GM18508 (cell line): ENCODE results near the gene DPEP1.
"Not testable (repeated sequence)": the region's sequence is repeated elsewhere in the genome, so short reads cannot be mapped to it uniquely, and the experiment has no call there.

Experiments
- ATAC-seq: cut with Tn5 transposase; IDR thresholded peaks from one replicate; pipeline ENCODE4 v1.9.1; 2021; ENCODE audit warnings: moderate number of reproducible peaks; ENCODE audit not compliant: insufficient read depth, unreplicated experiment

DPEP1 gene

DNA sequence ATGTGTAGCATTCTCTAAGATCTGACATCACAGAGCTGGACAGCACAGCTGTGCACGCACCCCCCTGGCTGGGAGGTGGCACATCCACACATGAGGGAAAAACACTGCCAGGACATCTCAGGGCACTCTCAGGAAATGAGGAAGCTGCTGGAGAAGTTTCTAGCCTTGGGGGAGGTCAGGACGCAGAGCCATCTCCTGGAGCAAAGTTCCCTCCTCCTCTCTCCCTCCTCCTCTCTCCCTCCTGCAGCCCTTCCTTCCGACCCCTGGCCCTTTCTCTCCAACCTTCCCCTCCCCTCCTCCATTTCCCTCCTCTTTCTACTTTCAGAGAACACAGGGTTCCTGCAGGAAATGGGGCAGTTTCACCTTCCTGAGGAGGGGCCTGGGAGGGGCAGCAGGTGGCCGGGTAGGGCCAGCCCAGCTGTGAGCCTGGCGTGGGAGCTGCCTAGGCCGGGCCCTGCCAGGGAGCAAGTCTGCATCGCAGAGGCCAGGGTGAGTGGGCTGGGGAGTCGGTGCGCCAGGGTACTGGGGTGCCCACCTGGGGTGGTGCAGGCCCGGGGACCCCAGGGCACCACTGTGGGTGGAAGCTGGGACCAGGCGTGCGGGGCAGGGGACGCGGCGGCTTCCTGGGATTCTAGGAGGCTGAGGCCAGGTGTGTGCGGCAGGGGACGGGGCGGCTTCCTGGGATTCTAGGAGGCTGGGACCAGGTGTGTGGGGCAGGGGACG is at the start of gene DPEP1:
DPEP1 (plus strand) TSS at position 412 of the 723 bp plus-strand sequence. CDS start 16,769 bp downstream, outside the sequence.
- ATAC-seq: no peak

DNA sequence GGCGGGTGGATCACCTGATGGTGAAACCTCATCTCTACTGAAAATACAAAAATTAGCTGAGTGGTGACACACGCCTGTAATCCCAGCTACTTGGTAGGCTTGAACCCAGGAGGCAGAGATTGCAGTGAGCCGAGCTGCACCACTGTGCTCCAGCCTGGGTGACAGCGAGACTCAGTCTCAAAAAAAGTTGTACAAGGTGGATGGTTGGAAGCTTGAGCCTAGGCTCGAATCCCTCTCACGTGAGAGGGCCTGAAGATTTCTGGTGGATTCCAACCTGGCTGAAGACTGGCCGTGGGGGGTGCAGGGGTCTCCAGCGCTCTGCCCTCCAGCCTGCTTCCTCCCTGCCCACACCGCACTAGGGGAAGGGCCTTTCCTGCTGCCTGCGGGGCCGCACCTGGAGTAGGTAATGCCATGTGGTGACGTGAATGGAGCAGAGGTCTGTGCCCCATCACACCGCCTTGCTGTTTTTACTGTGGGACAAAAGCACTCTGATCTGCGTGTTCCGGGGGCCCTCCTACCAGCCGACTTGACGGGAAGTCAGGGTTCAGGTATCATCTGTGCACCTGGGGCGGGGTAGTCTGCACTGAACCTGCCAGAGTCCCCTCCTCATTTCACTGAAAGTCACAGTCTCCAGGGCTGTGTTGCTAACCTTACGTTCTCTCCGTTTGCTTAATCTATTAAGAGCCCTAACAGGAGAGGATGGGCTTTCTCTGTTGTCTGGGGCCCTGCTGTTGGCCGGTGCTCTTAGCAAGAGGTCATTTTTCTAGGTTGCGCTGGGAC is 48.8 kb upstream of the DPEP1 start:
- no peak for ATAC-seq

DNA sequence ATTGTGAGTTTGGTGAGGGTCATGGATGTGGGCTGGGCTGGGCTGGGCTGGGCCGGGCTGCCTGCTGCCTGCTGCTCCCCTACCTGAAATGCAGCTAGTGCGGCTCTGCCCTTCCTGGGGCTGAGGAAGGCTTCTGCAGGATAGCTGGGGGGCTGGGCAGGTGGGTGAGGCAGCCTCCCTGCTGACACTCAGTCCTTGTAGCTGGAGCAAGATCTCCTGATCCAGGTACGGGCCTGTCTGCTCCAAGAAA is 48.3 kb upstream of the DPEP1 start:
- ATAC-seq: no peak

DNA sequence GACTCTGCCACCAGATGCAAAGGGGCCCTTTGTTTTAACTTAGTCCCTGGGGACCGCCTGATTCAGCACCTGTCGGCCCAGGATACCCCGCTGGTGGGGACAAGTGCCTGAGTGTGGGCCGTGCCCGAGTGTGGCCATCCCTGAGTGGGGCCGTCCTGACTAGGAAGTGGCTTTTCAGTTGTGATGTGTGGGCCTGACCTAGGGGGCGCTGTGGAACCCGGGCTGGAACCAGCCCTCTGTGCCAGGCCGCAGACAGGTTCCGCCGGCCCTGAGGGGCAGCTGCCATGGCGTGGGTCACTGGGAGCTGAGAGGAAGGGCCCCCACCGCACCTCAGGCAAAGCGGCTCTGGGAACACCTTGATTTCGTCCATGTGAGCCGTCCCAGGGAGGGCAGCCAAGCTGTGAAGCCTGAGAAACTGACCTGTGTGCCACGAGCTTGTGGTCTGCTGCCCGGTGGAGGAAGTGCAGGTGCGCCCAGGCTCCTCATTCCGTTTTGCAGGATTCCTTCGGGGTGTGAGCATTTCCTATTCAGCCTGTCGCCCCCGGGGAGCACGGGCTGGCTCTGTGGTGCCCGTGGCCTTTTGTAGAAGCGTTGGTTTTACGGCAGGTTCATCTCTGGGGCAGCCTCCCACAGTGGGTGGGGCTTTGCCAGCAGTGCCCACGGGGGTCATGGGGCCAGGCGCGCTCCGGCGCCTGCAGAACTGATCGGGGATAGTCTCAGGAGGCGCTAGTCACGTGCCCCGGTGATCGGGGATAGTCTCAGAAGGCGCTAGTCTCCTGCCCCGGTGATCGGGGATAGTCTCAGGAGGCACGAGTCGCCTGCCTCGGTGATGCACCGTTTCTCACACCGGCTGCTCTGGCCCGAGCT is 47.7 kb upstream of the DPEP1 start:
- no peak for ATAC-seq

DNA sequence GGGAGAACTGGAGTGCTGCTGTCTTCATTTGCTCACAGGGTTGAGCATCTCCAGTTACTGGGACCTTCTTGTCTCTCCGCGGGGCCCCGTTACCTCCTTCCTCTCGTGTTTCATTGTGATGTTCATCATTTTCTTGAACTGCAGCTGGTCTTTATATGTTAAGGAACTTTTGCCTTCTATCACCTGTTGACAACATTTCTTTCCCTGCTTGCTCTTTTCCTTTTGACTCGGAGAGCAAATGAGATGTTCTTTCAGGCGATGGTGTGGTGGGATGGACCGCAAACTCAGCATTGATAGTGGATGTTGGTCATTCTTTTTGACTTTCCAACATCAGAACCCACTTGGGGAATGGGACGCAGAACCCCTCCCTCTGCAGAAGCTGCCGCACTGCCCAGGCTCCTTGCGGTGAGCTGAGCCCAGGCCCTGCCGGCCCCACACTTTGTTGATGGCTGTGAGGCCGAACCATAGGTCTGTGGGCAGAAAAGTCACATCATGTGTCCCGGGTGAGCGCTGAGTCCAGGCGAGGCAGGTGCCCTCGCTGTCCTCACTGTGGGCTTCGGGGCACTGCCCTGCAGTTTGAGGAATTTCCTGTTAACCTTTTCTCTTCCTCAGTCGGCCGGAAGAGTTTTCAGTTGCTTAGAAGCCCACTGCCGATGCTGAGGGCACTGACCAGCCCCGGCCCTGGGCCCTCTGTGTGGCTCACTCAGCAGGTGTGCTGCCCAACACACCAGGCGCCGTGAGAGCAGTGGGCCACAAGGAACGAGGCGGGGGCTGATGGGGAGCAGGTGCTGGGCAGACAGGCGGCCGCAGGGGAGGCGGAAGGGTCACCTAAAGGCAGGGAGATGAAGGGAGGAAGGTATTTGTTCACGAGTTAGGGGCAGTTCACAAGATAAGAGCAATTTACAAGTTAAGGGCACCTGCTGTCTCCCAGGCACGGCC is 45.5 kb upstream of the DPEP1 start:
- ATAC-seq: no peak

DNA sequence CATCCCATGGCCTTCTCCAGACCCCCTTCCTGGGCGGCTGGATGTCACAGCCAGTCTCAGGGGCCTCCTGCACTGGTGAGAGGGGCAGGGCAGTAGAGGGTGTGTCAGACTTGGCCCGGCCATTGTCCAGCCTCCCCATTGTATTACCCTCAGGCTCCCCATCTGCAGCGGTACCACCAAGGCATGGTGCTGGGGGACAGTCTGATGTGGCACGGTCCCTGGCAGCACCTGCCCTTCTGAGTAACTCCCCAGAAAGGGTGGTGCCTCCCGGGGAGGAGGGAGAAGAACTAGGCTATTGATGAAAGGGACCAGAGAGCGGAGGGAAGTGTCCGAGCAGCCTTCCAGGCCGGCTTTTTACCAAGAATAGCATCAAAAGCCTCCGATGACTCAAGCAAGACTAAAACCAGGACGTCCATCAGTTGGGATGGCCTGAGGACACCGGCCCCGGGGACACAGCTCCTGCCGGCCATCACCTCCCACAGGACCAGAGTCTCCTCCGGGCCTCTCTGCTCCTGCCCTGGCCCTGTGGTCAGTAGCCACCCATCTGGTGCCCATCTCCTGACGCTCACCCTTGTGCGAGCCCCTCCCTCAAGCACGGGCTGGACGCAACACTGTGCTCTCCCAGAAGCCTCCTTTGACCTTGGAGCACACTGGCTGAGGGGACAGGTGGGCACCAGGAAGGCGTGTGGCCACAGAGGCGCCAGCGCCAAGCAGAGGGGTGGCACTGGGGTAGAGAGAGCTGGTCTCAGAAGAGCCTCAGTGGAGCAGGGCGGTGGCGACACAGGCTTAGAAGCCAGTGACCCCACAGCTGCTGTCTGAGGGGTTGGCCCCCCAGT is 43.7 kb upstream of the DPEP1 start:
- no peak for ATAC-seq

DNA sequence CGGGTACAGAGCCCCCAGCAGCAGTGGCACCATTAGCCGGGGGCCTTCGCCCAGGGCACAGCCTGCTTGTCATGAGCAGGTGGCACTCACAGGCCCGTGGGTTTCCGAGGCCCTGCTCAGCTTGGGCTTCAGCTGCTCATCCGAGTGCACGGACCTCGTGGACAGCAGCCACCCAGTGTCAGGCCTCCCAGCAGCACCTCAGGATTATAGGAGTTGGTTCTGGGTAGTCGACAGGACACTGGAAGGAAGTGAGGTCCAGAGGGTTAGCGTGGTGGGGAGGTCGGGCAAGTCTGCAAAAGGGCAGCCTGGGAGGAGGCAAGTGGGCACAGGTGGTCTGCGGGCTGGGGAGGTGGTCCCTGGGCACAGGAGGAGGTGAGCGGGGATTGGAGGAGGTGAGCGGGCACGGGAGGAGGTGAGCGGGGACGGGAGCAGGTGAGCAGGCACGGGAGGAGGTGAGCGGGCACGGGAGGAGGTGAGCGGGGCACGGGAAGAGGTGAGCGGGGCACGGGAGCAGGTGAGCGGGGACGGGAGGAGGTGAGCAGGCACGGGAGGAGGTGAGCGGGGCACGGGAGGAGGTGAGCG is 43.0 kb upstream of the DPEP1 start:
- ATAC-seq: no peak

DNA sequence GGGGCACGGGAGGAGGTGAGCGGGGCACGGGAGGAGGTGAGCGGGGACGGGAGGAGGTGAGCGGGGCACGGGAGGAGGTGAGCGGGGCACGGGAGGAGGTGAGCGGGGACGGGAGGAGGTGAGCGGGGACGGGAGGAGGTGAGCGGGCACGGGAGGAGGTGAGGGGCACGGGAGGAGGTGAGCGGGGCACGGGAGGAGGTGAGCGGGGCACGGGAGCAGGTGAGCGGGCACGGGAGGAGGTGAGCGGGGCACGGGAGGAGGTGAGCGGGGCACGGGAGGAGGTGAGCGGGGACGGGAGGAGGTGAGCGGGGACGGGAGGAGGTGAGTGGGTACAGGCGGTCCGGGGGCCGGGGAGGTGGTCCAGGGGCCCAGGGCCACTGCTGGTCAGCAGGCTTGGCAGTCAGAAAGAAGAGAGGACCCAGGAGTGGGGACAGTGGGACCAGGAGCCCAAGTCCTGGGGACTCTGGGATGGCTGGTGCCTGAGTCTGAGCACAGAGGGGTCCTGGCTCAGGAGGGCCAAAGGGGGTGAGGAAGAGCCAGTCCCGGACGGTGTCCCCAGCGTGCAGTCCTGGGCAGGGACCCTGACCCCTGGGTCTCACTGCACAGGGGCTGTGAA is 42.4 kb upstream of the DPEP1 start:
- ATAC-seq: not testable (repeated sequence)

DNA sequence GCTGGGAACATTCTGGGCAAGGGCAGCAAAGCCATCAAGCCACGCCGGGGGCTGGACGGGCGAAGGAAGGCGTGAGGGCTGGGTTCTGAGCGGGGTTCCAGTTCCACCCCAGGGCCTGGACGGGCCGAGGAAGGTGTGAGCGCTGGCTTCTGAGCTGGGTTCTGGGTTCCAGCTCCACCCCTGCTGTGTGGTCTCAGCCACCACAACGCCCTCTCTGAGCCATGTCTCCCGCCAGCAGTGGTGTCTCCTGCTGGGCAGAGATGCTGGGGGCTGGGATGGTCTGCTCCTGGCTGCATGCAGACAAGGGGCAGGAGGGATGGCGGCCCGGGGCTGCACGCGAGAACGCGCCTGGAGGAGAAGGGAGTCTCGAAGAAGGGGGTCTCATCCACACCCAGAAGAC is 41.8 kb upstream of the DPEP1 start:
- ATAC-seq: no peak

DNA sequence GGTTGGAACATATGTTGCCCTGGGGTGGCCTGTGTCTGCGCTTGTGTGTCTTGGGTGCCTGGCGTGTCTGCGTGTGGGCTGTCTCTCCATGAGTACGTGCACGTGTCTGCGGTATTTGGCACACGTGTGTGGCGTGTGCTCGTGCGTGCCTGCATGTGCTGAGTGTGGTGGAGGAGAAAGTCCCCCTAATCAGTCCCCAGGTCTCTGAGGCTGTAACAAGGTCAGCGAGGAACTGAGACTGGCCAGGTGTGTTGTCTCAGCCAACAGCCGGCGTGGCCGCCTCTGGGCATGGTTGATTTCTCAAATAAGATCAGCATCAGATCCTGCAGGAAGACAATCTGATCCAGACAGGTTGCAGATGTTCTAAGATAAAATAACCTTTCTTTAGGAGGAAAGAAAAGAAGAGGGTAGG is 41.4 kb upstream of the DPEP1 start:
- ATAC-seq: no peak

DNA sequence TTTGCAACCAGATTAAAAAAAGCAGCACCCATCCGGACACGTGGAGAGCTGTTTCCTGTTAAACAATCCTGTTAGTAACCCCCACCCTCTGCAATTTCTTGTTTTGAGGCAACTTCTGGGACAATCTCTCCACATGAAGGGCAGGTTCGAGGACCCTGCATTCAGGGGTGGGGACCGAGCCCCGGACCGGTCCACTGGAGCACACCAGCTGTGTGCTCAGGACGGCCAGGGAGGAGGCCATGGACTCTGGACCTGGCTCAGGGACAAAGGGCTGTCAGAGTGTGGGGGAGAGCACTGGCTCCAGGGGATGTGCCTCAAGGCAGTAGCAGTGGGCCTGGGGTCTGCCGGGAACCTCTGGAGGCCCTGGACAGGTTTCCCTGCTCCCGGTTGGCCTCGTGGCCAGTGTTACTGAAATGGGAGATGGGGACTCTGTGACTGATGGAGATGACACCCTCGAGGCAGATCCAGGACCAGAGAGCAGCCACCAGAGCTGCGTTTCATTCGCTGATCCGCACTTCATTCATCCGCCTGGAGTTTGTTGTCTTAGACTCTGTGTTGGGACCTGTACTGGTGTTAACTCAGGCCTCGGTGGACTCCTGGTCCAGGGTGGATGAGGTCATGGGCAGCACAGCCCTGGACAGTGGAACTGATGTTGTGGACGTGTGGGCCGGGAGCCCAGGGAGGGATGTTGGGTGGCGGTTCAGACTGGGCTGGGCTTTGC is 40.8 kb upstream of the DPEP1 start:
- no peak for ATAC-seq

DNA sequence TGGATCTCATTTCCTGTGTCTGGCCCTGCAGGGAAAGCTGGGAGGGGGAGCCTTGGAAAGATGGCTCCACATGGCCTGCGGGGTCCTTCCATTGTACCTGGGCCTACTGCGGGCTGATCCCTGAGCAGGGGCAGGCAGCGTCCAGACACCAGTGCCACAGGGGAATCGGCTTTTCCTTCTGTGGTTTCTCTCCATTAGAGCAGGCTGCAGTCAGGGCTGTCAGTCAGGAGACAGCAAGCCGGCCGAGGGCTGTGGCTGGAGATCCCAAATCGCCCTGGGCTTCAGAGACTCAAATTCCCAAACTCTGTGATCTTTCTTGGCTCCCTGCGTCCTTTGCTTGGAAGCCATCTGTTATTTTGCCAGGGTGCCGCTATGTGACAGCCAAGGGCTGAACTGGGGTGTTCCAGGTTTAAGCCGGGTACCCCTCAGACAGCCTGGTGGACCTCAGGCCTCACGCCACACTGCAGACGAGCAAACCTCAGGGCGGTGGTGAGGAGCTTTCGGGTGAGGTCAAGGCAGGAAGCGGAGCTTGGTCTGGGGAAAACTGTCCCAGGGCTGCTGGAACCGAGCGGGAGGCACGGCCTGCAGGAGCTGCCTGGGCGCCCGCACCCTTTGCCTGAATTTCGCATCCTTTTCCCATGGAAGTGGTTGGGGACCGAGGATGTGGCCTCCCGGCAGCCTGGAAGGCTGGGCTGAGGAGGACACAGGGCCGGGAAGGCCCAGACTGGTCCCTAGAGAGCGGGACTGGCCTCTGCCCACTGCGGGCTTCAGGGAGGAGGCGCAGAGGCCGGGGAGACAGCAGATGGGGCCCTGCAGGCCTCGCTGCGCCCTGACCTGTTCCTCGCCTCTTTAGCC is 39.4 kb upstream of the DPEP1 start:
- no peak for ATAC-seq

DNA sequence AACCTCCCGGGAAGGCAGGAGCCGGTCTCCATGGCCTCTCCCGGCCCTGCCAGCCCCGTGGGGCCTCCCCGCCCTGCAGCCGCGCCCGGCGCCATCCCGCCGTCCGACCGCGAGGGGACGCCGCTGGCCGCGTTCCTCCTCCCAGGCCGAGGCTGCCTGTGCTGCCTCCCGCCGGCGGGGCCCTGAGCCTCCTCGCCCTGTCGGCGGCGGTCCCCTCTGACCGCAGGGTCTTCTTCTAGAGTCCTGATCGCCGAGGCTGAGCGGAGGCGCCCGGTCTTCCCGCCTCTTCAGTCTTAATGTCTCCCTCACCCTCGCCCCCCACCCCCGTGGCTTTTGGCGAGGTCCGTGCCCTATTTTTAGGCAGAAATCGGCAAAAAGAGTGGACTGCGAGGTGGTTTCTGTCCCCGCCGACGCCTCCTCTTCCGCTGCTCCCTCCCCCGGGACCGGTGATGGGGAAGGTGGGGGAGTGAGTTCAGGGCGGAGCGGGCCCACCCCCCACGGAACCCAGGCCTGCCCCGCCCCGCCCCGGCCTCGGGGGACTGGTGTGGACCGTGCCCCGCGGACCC is 38.7 kb upstream of the DPEP1 start:
- ATAC-seq: no peak

DNA sequence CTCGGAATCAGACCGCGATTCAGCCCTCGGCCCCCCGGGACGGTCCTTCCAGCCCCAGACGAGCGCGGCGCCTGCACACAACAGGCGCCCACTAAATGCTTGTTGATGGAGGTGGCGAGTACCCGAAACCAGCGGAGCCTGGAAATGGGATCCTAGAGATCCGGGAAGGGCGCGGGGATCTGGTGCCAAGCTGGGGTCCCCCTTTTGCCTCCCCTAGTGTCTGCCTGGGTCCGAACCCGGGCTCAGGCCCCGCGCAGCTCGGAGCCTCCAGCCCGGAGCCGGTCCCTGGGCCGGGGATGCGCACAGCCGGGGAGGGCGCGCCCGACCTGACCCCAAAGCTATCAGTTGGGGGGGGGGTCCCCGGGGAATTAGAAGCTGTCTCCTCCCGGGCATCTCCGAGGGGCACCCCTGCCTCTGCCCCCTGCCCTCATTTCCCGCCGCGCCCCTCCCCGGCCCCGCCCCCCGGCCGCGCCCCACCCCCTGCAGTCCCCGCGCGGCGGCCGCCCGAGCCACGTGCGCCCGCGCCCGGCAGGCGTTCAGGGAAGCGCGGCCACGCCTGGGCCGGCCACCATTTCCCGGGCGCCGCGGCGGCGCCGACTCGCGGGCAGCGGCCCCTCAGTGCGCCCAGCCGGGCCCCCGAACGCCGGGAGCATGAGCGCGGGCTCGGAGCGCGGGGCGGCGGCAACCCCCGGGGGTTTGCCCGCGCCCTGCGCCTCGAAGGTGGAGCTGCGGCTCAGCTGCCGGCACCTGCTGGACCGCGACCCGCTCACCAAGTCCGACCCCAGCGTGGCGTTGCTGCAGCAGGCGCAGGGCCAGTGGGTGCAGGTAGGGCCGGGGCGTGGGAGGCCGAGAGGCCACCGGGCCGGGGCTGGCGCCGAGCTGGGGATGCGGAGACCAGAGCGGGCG is 37.9 kb upstream of the DPEP1 start, which contains the start of gene CPNE7:
CPNE7 (plus strand) TSS at position 512 of the 906 bp plus-strand sequence; CDS start at position 652, 140 bp downstream.
- no peak for ATAC-seq
